22Rv1 (cell line): ENCODE data around the gene FKBP14.

ENCODE experiments used
- CTCF ChIP-seq: fragments of 450-650 bp; IDR thresholded peaks from 2 replicates; pipeline ENCODE4 v1.5.1; 2017; ENCODE audit warnings: mild to moderate bottlenecking
- ZFX ChIP-seq: fragments of 450-650 bp; IDR thresholded peaks from 2 replicates; pipeline ENCODE4 v1.6.1; 2017; ENCODE audit warnings: antibody characterized with exemption, borderline replicate concordance

- TF ChIP-seq CTCF (no peak), ZFX (no peak)
Observed at GRCh38 chr7:30001998-30002397, 24.5 kb downstream of the FKBP14 start.
